Suppressor macrophage (primary cell): Measurements from ENCODE around the gene TTC16.

Source experiments
- DNase-seq, 4 experiments: peaks; one replicate each; pipeline ENCODE4 v3.0.0-alpha.2; 2020 to 2022

TTC16 gene

GRCh38 chr9:127770583-127770904, 54.7 kb downstream of the TTC16 start:
- DNase-seq: no peak

GRCh38 chr9:127770905-127771569, 55.2 kb downstream of the TTC16 start:
- DNase-seq: peak; percentile 98 to 100 (median 99)

GRCh38 chr9:127771570-127772189, 55.8 kb downstream of the TTC16 start:
- no peak for DNase-seq

GRCh38 chr9:127772603-127773002, 56.7 kb downstream of the TTC16 start:
- DNase-seq: no peak

- DNase-seq: peak; percentile 40 to 66 (median 58)
These were observed 57.4 kb downstream of the TTC16 start for GRCh38 chr9:127773272-127773671.

- no peak for DNase-seq
These were observed 58.1 kb downstream of the TTC16 start for GRCh38 chr9:127773981-127774380.

GRCh38 chr9:127776195-127776923, 60.5 kb downstream of the TTC16 start:
- DNase-seq: peak; percentile 83 to 93 (median 90)

- no peak for DNase-seq
These were observed 61.0 kb downstream of the TTC16 start for GRCh38 chr9:127776924-127777289.

- DNase-seq: no peak
These were observed 61.6 kb downstream of the TTC16 start for GRCh38 chr9:127777368-127777980.

- DNase-seq: peak in 3 of 4 experiments; percentile 64 to 74 (median 72)
These were observed 62.6 kb downstream of the TTC16 start, which contains the start of gene SH2D3C for GRCh38 chr9:127778280-127779135. SH2D3C (minus strand) TSS chr9:127778666; CDS start chr9:127778627, 39 bp downstream.

GRCh38 chr9:127779136-127779981, 63.5 kb downstream of the TTC16 start:
- peak; percentile 60 to 85 (median 82) for DNase-seq

GRCh38 chr9:127780126-127780885, 64.4 kb downstream of the TTC16 start:
- no peak for DNase-seq

GRCh38 chr9:127780909-127781308, 65.0 kb downstream of the TTC16 start:
- peak; percentile 59 to 83 (median 78) for DNase-seq
